ENCODE measurements around the gene CXCL8. TPM values are rescaled to one million over a fixed set of nuclear protein-coding genes. Genes with fewer than 3 reads are reported as not detected.

The CXCL8 gene
- total and polyA plus RNA-seq, 2 of the 8 experiments (the other 6 are each of a cell fraction or from before 2014, with no cell fraction given): not detected

GRCh38 chr4:73776321-73776729 is 36.0 kb downstream of the CXCL8 start:
- Histone ChIP-seq H4K5ac (ENCODE audit: insufficient read length, low read depth, low read length) (no peak overlapping the region), H3K18ac (ENCODE audit: extremely low read depth, low read length) (no peak overlapping the region), H2AK5ac (ENCODE audit: low read depth, low read length) (no peak overlapping the region), H4K91ac (replicated peaks; ENCODE audit: insufficient read length, low read length) (no peak overlapping the region), H3K4me1 (replicated peaks in 1 of 4; ENCODE audit: control insufficient read depth in 3 of 4, insufficient read depth in 4 of 4, low read length in 3 of 4) (no peaks in the 10 kb centered on the region), H3K36me3 (ENCODE audit: control insufficient read depth in 2 of 4, insufficient read depth in 4 of 4, low read length in 3 of 4) (no peaks in the 10 kb centered on the region), H2BK12ac (ENCODE audit: low read depth, low read length) (no peak overlapping the region), H4K8ac (ENCODE audit: extremely low read depth, insufficient read depth, low read length) (no peak overlapping the region), H3K56ac (replicated peaks; ENCODE audit: insufficient read length, low read depth, low read length) (no peak overlapping the region), H2BK5ac (ENCODE audit: low read depth, low read length) (no peak overlapping the region), H3K23me2 (ENCODE audit: low read depth, low read length) (no peaks in the 10 kb centered on the region), H3K14ac (ENCODE audit: insufficient read length) (no peak overlapping the region), H3K9ac (replicated peaks in 1 of 4; ENCODE audit: extremely low read depth in 1 of 4, low read depth in 3 of 4, low read length in 3 of 4) (no peak overlapping the region), H3K4me2 (ENCODE audit: insufficient read depth in 1 of 2, low read depth in 2 of 2, low read length in 2 of 2) (no peak overlapping the region), H3K27ac (ENCODE audit: low read depth, low read length) (no peak overlapping the region), H2BK120ac (replicated peaks; ENCODE audit: low read depth, low read length) (no peak overlapping the region), H3K4me3 (ENCODE audit: extremely low read depth in 1 of 4, insufficient read depth in 2 of 4, low read depth in 3 of 4, low read length in 4 of 4) (no peak overlapping the region), H2AFZ (ENCODE audit: low read length) (no peak overlapping the region), H3K27me3 (replicated peaks in 1 of 4; ENCODE audit: control insufficient read depth in 3 of 4, extremely low read depth in 1 of 4, insufficient read depth in 3 of 4, low read length in 3 of 4) (no peaks in the 10 kb centered on the region), H3K23ac (ENCODE audit: insufficient read length) (no peak overlapping the region), H2BK15ac (ENCODE audit: low read length) (no peak overlapping the region), H3K79me1 (ENCODE audit: low read depth, low read length) (no peaks in the 10 kb centered on the region), H4K20me1 (replicated peaks in 1 of 2; ENCODE audit: control insufficient read depth in 1 of 2, insufficient read depth in 2 of 2, low read length in 2 of 2) (no peaks in the 10 kb centered on the region), H3K4ac (replicated peaks; ENCODE audit: insufficient read length, low read depth, low read length) (peak overlapping the region; percentile 38), H3K79me2 (ENCODE audit: control insufficient read depth in 1 of 2, insufficient read depth in 2 of 2, low read length in 2 of 2) (no peaks in the 10 kb centered on the region), H2BK20ac (ENCODE audit: low read length) (no peak overlapping the region), H3K9me3 (ENCODE audit: insufficient read depth in 2 of 2, low read depth in 1 of 2, low read length in 1 of 2) (no peaks in the 10 kb centered on the region)
- ChIA-PET CTCF (ENCODE audit: partially characterized antibody) (interaction anchor here (1.4 kb wide), 1 partner anchor 16 kb away, joined by 3 read pairs; no protein-coding TSS in a partner anchor), POLR2A (ENCODE audit: partially characterized antibody) (no interaction called here)
- no peak for FAIRE-seq
- WGBS, 2 experiments (ENCODE audit: extremely low coverage in 1 of 2, insufficient coverage in 1 of 2, insufficient read length in 1 of 2, insufficient replicate concordance in 2 of 2, low coverage in 1 of 2, low lambda C conversion rate in 2 of 2, missing lambda C conversion rate in 1 of 2): 96% methylated on average over 2 of the region's 2 CpGs; no CpG with 5 or more reads in 1 of the 2 experiments
- DNase-seq (ENCODE audit: low read depth in 1 of 2, low spot score in 2 of 2): no peak
- TF ChIP-seq, protein P1, sequence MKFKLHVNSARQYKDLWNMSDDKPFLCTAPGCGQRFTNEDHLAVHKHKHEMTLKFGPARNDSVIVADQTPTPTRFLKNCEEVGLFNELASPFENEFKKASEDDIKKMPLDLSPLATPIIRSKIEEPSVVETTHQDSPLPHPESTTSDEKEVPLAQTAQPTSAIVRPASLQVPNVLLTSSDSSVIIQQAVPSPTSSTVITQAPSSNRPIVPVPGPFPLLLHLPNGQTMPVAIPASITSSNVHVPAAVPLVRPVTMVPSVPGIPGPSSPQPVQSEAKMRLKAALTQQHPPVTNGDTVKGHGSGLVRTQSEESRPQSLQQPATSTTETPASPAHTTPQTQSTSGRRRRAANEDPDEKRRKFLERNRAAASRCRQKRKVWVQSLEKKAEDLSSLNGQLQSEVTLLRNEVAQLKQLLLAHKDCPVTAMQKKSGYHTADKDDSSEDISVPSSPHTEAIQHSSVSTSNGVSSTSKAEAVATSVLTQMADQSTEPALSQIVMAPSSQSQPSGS (IDR thresholded peaks at IDR 0.05; ENCODE audit: low read length): no peak
- TF ChIP-seq CBX8 (IDR thresholded peaks at IDR 0.05; ENCODE audit: borderline replicate concordance, low read depth, low read length) (no peak), KDM4A (IDR thresholded peaks at IDR 0.05; ENCODE audit: low read depth, low read length, severe bottlenecking) (no peak), SP4 (IDR thresholded peaks at IDR 0.05; ENCODE audit: low read length) (no peak), RBBP5 (IDR thresholded peaks at IDR 0.05; ENCODE audit: borderline replicate concordance, low read depth, low read length) (no peak), ZNF274 (IDR thresholded peaks at IDR 0.05; ENCODE audit: borderline replicate concordance, extremely low read depth, low read length) (no peak), JUND (IDR thresholded peaks at IDR 0.05; ENCODE audit: low read length) (no peak), HDAC2 (IDR thresholded peaks at IDR 0.05; ENCODE audit: borderline replicate concordance in 1 of 2, low read depth in 2 of 2, low read length in 2 of 2) (no peak), CBX5 (IDR thresholded peaks at IDR 0.05; ENCODE audit: low read depth, low read length) (no peak), SUZ12 (IDR thresholded peaks at IDR 0.05; ENCODE audit: low read length) (no peak), SIN3A (conservative IDR thresholded peaks at IDR 0.05 in 1 of 2, IDR thresholded peaks at IDR 0.05 in 1 of 2; ENCODE audit: low read depth in 1 of 2, low read length in 2 of 2) (no peak), GABPA (IDR thresholded peaks at IDR 0.05; ENCODE audit: borderline replicate concordance, insufficient read depth, low read length) (no peak)

All from H1 (cell line).